Measurements from ENCODE around the gene TPH1.

DNA sequence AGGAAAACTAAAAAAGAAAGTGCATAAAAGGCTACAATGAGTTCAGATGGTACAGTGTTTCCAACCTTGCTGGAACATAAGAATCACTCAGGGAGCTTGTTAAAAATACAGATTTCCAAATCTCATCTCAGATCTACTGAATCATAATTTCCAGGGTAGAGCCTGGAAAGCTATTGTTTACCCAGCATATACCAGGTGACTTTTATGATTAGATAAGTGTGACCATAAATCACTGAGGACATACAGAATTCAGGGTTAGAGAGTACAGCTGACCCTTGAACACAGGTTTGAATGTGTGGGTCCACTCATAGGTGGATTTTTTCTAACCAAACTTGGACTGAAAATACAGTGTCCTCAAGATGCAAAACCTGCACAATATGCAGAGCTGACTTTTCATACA is 47.9 kb upstream of the TPH1 start:
- no peak for TF ChIP-seq POLR2A (IDR thresholded peaks at IDR 0.05; ENCODE audit: low read length)
- TF ChIP-seq GATA1 (IDR thresholded peaks at IDR 0.05; ENCODE audit: low read depth, low read length) = no peak

Data from erythroblast (primary cell).